HG03432 (cell line): ENCODE results near the gene KIF2A.

ENCODE experiments used
- ATAC-seq: cut with Tn5 transposase; IDR thresholded peaks from one replicate; pipeline ENCODE4 v1.9.1; 2021; ENCODE audit warnings: mild to moderate bottlenecking, moderate library complexity; ENCODE audit not compliant: unreplicated experiment

The KIF2A gene

DNA sequence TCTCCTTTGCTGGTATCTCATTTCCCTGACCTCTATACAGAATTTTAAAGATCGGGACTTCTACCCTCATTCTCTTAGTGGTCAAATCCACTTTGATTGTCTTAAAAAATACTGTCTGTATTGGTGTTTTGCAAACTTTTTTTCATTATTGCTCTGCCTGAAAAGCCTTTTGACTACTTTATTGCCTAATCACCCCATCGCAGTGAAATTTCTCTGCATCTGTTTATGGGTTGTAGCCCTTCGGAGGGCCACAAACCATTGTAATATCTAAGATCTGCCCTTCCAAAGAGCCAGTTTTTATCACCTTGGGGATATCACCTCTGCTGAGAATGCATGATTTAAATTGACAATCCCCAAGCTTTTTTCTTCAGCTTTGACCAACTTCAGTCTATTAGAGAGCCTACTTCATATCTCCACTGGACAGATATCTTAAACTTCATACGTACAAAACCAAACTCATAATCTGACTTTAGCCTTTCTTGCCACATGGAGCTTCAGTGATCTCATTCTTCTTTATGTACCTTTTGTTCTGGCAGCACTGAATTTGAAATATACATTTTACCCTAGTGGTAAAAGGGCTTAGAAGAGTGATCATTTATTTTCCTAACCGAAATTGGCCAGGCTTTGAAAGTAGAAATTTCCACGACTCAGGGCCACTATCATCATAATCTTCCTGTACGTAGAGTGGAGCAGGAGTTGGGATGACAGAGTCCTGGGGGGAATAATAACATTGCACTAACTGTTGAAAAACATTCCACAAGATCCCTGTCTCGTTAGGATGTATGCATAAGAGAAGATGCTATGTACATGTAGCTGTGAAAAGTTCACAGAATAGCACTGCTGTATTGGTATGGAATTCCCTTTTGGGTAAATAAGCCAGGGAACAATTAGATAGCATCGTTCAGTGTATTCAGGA, 21.4 kb downstream of the KIF2A start:
- ATAC-seq: no peak

- ATAC-seq: no peak
Observed at GRCh38 chr5:62328772-62329491, 22.9 kb downstream of the KIF2A start.

DNA sequence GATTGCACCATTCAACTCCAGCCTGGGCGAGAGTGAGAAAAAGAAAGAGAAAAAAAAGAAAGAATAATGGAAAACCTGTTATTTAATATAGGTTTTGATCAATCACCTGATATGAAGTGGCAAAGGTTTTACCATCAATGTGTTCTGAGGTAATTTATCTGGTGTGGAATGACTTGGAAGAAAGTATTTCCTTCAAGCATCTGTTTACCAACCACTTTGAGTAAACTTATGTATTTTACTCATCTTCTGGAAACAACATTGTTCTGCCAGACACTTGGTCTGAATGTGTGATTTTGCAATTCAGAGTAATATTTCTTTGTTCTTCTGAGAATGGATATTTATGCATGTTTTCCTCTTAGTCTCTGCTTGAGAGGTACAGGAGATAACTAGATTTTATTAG, 24.3 kb downstream of the KIF2A start:
- ATAC-seq: no peak

DNA sequence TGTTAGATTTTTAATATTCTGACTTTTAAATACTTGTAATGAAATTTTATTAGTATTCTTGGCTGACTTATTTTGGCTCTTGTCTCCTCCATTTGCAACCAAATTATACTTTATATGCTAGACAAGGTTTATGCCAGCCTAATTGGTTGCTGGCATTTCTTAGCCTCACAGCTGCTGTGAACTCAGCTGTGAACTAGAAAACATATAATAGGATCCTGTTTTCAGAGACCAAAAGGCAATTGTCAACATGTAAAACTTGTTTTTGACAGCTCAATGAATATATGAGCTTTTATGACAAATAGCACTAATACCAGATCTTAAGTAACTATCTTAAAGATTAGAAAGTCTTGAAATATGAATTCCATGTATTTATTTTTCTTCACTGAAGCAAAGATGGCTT, 25.9 kb downstream of the KIF2A start:
- no peak for ATAC-seq

DNA sequence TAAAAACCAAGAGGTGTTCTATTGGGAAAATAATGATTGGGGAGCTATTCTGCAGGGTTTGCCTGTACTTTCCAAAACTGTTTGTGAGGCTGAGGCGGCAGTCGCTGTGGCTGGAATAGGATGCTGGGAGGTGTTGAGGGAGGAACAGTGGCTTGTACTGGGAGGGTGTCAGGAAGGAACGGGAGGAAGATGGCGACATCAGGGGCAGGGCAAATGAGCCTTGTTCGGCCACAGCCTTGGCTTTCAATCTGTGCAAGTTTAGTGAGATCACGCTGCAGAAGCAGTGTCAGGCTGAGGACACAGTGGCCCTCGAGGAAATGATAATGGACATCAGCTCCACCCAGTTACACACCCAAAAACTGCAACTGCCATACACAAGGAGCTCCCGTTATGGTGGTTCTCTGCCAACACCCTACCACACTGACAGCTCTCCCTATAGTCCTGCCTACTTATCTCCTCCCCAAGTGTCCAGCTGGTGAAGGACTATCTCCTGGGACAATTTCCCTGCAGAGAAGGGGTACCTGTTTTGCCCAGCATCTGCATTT, 27.3 kb downstream of the KIF2A start:
- ATAC-seq: no peak

DNA sequence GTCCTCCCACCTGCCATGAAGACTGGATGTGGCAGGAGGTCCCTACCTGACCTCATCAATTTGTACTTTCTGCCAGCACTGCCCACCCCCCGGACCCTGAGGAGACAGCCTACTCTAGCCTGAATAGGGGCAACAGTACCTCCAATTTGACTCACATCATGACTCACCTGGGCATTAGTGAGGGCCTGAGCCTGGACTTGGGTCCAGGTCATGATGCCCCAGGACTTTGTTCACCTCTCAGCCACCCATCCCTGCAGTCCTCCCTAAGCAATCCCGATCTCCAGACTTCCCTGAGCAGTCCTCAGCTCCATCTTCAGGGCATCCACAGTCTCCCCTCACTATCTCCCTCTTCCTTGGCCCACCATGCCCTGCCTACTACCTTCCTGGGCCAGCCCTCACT, 28.1 kb downstream of the KIF2A start:
- ATAC-seq: no peak

- peak; percentile 32 for ATAC-seq
Observed at GRCh38 chr5:62340392-62340791, 34.4 kb downstream of the KIF2A start.

- ATAC-seq: no peak
Observed at GRCh38 chr5:62340979-62341378, 35.0 kb downstream of the KIF2A start.

- ATAC-seq: peak; percentile 63
Observed at GRCh38 chr5:62341783-62342475, 35.9 kb downstream of the KIF2A start.

GRCh38 chr5:62342476-62342837, 36.5 kb downstream of the KIF2A start:
- peak; percentile 48 for ATAC-seq

GRCh38 chr5:62343428-62343827, 37.4 kb downstream of the KIF2A start:
- no peak for ATAC-seq

DNA sequence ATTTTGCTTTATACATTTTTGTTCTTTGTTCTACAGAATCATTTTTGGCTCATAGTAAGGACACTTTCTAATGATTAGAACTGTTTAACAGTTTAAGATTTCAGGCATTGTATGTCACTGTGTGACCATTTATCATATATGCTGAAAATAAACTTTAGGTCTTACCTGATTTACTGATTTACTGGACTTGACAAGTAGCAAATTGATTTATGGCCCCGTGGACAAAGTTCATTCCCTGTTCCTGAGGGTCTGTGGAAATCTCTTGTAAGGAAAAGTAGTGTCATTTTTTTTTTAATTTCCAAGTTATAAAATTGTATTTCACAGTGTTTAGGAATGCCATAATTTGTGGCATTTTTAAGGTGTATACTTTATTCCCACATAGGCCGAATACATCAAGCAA, 40.7 kb downstream of the KIF2A start:
- no peak for ATAC-seq

GRCh38 chr5:62347928-62348327, 41.9 kb downstream of the KIF2A start:
- no peak for ATAC-seq

- no peak for ATAC-seq
Observed at GRCh38 chr5:62348723-62349481, 42.9 kb downstream of the KIF2A start.

DNA sequence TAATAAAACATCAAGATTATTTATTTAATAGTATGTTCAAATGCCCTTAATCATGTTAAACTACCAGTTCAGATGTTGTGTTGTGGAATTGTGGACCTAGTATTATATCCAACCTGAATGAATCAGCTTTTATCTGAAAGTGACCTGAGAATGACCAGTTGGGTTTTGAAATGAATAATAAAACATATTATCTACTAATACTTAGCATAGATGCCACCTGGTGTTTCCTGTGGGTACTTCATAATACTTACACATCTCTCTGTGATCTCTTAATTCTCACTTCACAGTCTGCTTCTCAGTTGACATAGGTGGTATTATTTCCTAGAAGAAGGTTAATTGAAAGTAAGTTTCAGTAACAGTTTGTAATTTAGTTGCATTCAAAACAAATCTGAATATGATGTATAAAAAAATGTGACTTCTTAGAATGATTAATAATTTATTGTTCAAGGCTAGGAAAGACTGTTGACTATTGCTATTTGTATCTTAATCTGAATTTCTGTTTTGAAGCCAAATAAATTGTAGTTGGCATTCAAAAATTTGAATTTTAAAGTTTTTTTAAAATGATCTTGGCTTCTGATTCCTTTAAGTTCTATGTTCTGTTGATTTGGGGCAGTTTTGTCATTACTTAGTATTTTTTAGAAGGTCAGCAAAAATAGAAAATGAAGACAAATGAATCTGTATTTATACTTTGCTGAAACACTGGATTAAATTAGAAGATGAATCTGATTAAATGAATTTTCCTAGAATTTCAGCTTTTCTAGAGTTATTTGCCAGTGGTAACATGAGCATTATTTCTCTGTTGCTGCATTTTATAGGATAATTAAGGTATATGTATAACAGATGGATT, 48.2 kb downstream of the KIF2A start:
- peak; percentile 92 for ATAC-seq

- ATAC-seq: no peak
Observed at GRCh38 chr5:62362701-62363100, 56.7 kb downstream of the KIF2A start.

- ATAC-seq: no peak
Observed at GRCh38 chr5:62369039-62369438, 63.0 kb downstream of the KIF2A start.

GRCh38 chr5:62371409-62371808, 65.4 kb downstream of the KIF2A start:
- no peak for ATAC-seq

DNA sequence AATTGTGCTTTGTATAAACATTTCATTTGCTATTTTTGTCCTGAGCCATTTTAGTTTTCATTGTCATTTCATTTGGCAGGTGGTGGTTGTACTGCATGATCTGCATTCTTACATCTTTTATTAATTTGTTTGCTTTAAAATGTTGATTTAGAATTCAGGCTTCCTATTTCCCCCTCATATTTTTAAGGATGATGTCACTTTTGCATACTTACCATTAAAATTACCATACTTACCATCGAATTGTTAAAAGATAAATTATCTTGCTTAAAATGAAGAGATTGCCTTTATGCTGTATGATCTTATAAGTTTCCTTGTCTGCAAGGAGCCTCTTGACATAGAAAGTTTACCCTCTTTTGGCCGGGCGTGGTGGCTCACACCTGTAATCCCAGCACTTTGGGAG, 66.6 kb downstream of the KIF2A start:
- ATAC-seq: no peak

DNA sequence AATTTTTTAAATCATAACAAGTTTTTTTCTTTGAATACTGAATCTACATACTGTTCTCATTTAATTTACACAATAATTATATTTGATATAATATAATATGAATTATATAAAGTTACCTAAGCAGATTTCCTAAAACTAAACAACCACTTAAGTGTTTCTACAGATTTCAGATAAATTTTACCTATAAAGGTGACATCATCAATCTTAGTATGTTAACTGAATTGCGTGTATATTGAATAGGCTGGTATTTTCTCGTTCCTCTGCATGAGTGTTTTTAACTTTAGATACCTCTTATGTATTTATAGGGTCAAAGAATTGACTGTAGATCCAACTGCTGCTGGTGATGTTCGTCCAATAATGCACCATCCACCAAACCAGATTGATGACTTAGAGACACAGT, 67.4 kb downstream of the KIF2A start:
- no peak for ATAC-seq
